ENCODE results near the gene ARPC1A. TPM values are rescaled to one million over a fixed set of nuclear protein-coding genes. Genes with fewer than 3 reads are reported as not detected.

Gene ARPC1A
- total and polyA plus RNA-seq, 2 of the 8 experiments (the other 6 are each of a cell fraction or from before 2014, with no cell fraction given) = 123 to 155 TPM

GRCh38 chr7:99408379-99409191, 82.9 kb downstream of the ARPC1A start, which contains the start of the genes BUD31 and PDAP1 (continued):
- TF ChIP-seq CHD7 (IDR thresholded peaks at IDR 0.05; ENCODE audit: insufficient replicate concordance, low read length) = no peak
- TF ChIP-seq RAD21 (IDR thresholded peaks at IDR 0.05 in 1 of 2, conservative IDR thresholded peaks at IDR 0.05 in 1 of 2; ENCODE audit: low read depth in 2 of 2, low read length in 2 of 2) = no peak
- no peak; the same call in 1 of the 2 replicates for TF ChIP-seq E2F6 (IDR thresholded peaks at IDR 0.05)
- TF ChIP-seq KDM1A (IDR thresholded peaks at IDR 0.05; ENCODE audit: borderline replicate concordance, low read length) = no peak
- no peak for TF ChIP-seq FOSL1 (IDR thresholded peaks at IDR 0.05; ENCODE audit: insufficient read depth, low read depth, low read length)
- TF ChIP-seq CREB1 (IDR thresholded peaks at IDR 0.05) = peak; percentile 89
- TF ChIP-seq EP300 (IDR thresholded peaks at IDR 0.05; ENCODE audit: borderline replicate concordance in 1 of 2, low read depth in 2 of 2, low read length in 2 of 2) = 0 out of 3 replicates have a peak, but pooled peaks of 1 of the 2 experiments have one; percentile 4
- TF ChIP-seq SUZ12 (IDR thresholded peaks at IDR 0.05; ENCODE audit: low read length) = no peak
